Liver (tissue), 9 donors: ENCODE measurements around the gene PTPRD. TPM values are rescaled to one million over a fixed set of nuclear protein-coding genes. Genes with fewer than 3 reads are reported as not detected.

ENCODE experiments used
- DNase-seq: peaks from one replicate; pipeline ENCODE4 v3.0.0-alpha.2; 2017; ENCODE audit warnings: low spot score
- H3K27ac ChIP-seq, 2 donors: one replicate each; pipeline ENCODE4 v1.7.0; 2013; ENCODE audit warnings: inconsistent platforms in 2 of 2, low read length in 2 of 2, control low read depth in 1 of 2, low read depth in 1 of 2, mild to moderate bottlenecking in 1 of 2
- H3K27me3 ChIP-seq, 4 donors: one replicate each; pipeline versions ENCODE4 v1.6.1 to v1.7.0; 2013; ENCODE audit warnings: low read length in 3 of 4, inconsistent platforms in 1 of 4, mild to moderate bottlenecking in 1 of 4, moderate library complexity in 1 of 4; ENCODE audit not compliant: control insufficient read depth in 4 of 4, insufficient read depth in 4 of 4
- H3K36me3 ChIP-seq, 4 donors: one replicate each; pipeline versions ENCODE4 v1.6.1 to v1.7.0; 2013; ENCODE audit warnings: low read length in 3 of 4, mild to moderate bottlenecking in 3 of 4, low read depth in 1 of 4, moderate library complexity in 1 of 4; ENCODE audit not compliant: control insufficient read depth in 4 of 4, insufficient read depth in 3 of 4
- H3K4me1 ChIP-seq, 4 donors: one replicate each; pipeline versions ENCODE4 v1.6.1 to v1.7.0; 2013; ENCODE audit warnings: low read length in 3 of 4, mild to moderate bottlenecking in 3 of 4, moderate library complexity in 1 of 4; ENCODE audit not compliant: control insufficient read depth in 4 of 4, insufficient read depth in 4 of 4
- H3K4me3 ChIP-seq, 3 donors: one replicate each; pipeline versions ENCODE4 v1.6.1 to v1.7.0; 2013; ENCODE audit warnings: low read length in 3 of 3, control low read depth in 1 of 3, low read depth in 1 of 3, mild to moderate bottlenecking in 1 of 3
- H3K9ac ChIP-seq, 2 donors: one replicate each; pipeline ENCODE4 v1.7.0; 2013; ENCODE audit warnings: low read length in 2 of 2, mild to moderate bottlenecking in 2 of 2, moderate library complexity in 2 of 2, control low read depth in 1 of 2, low read depth in 1 of 2
- H3K9me3 ChIP-seq, 4 donors: one replicate each; pipeline versions ENCODE4 v1.6.1 to v1.7.0; 2013; ENCODE audit warnings: low read length in 3 of 4; ENCODE audit not compliant: control insufficient read depth in 4 of 4
- ATF3 ChIP-seq: IDR thresholded peaks from 2 replicates; pipeline ENCODE4 v1.6.1; 2016; ENCODE audit warnings: antibody characterized with exemption
- CTCF ChIP-seq: fragments of 150-350 bp; IDR thresholded peaks from 2 replicates; pipeline ENCODE4 v1.5.1; 2017; ENCODE audit warnings: improper control_type of control experiment, low read depth, low read length; ENCODE audit not compliant: missing input control
- EGR1 ChIP-seq, 2 donors: IDR thresholded peaks; 2 replicates each; pipeline ENCODE4 v1.6.1; 2016 to 2018; ENCODE audit warnings: antibody characterized with exemption in 2 of 2, low read depth in 2 of 2
- FOXA2 ChIP-seq: IDR thresholded peaks from 2 replicates; pipeline ENCODE4 v1.6.1; 2016; ENCODE audit warnings: antibody characterized with exemption
- GABPA ChIP-seq, 2 donors: IDR thresholded peaks in 1 of 2; conservative IDR thresholded peaks in 1 of 2; 2 replicates each; pipeline ENCODE4 v1.6.1; 2016; ENCODE audit warnings: antibody characterized with exemption in 2 of 2, mild to moderate bottlenecking in 1 of 2, moderate library complexity in 1 of 2
- HNF4A ChIP-seq, 2 donors: conservative IDR thresholded peaks; 2 replicates each; pipeline ENCODE4 v1.6.1; 2016; ENCODE audit warnings: antibody characterized with exemption in 2 of 2, mild to moderate bottlenecking in 2 of 2
- HNF4G ChIP-seq: IDR thresholded peaks from 2 replicates; pipeline ENCODE4 v1.6.1; 2016; ENCODE audit warnings: antibody characterized with exemption
- JUND ChIP-seq, 2 donors: IDR thresholded peaks; 2 replicates each; pipeline ENCODE4 v1.6.1; 2016; ENCODE audit warnings: antibody characterized with exemption in 2 of 2
- MAX ChIP-seq: IDR thresholded peaks from 2 replicates; pipeline ENCODE4 v1.6.1; 2016; ENCODE audit warnings: antibody characterized with exemption
- NR2F2 ChIP-seq: IDR thresholded peaks from 2 replicates; pipeline ENCODE4 v1.6.1; 2016; ENCODE audit warnings: antibody characterized with exemption
- RAD21 ChIP-seq, 2 donors: IDR thresholded peaks; 2 replicates each; pipeline ENCODE4 v1.6.1; 2016; ENCODE audit warnings: antibody characterized with exemption in 2 of 2, mild to moderate bottlenecking in 2 of 2
- REST ChIP-seq: IDR thresholded peaks from 2 replicates; pipeline ENCODE4 v1.6.1; 2016; ENCODE audit warnings: antibody characterized with exemption, mild to moderate bottlenecking
- RXRA ChIP-seq, 2 donors: IDR thresholded peaks; 2 replicates each; pipeline ENCODE4 v1.6.1; 2017 to 2018; ENCODE audit warnings: antibody characterized with exemption in 2 of 2, mild to moderate bottlenecking in 1 of 2
- SP1 ChIP-seq: IDR thresholded peaks from 2 replicates; pipeline ENCODE4 v1.6.1; 2018; ENCODE audit warnings: antibody characterized with exemption, mild to moderate bottlenecking
- TAF1 ChIP-seq: conservative IDR thresholded peaks from 2 replicates; pipeline ENCODE4 v1.6.1; 2016; ENCODE audit warnings: antibody characterized with exemption, mild to moderate bottlenecking
- ZBTB33 ChIP-seq: IDR thresholded peaks from 2 replicates; pipeline ENCODE4 v1.6.1; 2016; ENCODE audit warnings: antibody characterized with exemption
- WGBS: extraction: QIAGEN DNeasy Blood & Tissue Kit; methylation state at CpG from one replicate; pipeline ENCODE4 v1.1.7; 2013; 5-methylcytosine and 5-hydroxymethylcytosine counted together
- polyA plus RNA-seq, 2 donors: library from polyadenylated mRNA; stranded (reverse) in 1 of 2; unstranded in 1 of 2; fragments of 200-250 nt in 1 of 2; fragments of >200 nt in 1 of 2; fragmentation: Nextera tagmentation in 1 of 2; extraction: Ambion mirVana in 1 of 2; gene quantifications; one replicate each; pipeline versions ENCODE4 v1.2.1 to v1.2.3, GENCODE V29; 2013 to 2015
- total RNA-seq, 2 donors: library from RNA; depleted of rRNA; stranded (reverse); fragments of >200 nt; gene quantifications; one replicate each; pipeline ENCODE4 v1.2.3, GENCODE V29; 2014
- donor health status: healthy.
- donor health status: healthy.
- donor health status: healthy.
- donor health status: healthy.
- donor health status: healthy.

PTPRD gene
- total and polyA plus RNA-seq, 4 donors = 0.78 to 34.2 (median 4.7) TPM

GRCh38 chr9:10062629-10063395, 550.0 kb downstream of the PTPRD start:
- no peak overlapping the region for H3K27ac ChIP-seq
- TF ChIP-seq RAD21 (IDR thresholded peaks at IDR 0.05) (no peak), JUND (IDR thresholded peaks at IDR 0.05) (no peak)
- DNase-seq = no peak
- no peaks in the 10 kb centered on the region for H3K4me1 ChIP-seq
- WGBS = 58% methylated on average over 3 of the region's 3 CpGs
- no peaks in the 10 kb centered on the region for H3K27me3 ChIP-seq
- no peaks in the 10 kb centered on the region for H3K9me3 ChIP-seq
- H3K36me3 ChIP-seq = no peaks in the 10 kb centered on the region
- no peak overlapping the region for H3K9ac ChIP-seq
- H3K4me3 ChIP-seq = no peak overlapping the region

- TF ChIP-seq RXRA (IDR thresholded peaks at IDR 0.05) (no peak), ATF3 (no peak), NR2F2 (no peak), GABPA (IDR thresholded peaks at IDR 0.05 in 1 of 2, conservative IDR thresholded peaks at IDR 0.05 in 1 of 2) (no peak), EGR1 (IDR thresholded peaks at IDR 0.05; ENCODE audit: low read depth in 2 of 2) (no peak), HNF4G (no peak), SP1 (no peak), RAD21 (IDR thresholded peaks at IDR 0.05) (no peak), CTCF (no peak), FOXA2 (no peak), TAF1 (no peak), MAX (no peak)
- no peak overlapping the region for H3K9ac ChIP-seq
- no peaks in the 10 kb centered on the region for H3K4me1 ChIP-seq
- DNase-seq = no peak
- no peaks in the 10 kb centered on the region for H3K9me3 ChIP-seq
- H3K4me3 ChIP-seq = no peak overlapping the region
- 68% methylated on average over 3 of the region's 3 CpGs for WGBS
- H3K36me3 ChIP-seq = no peaks in the 10 kb centered on the region
- no peaks in the 10 kb centered on the region for H3K27me3 ChIP-seq
- no peak overlapping the region for H3K27ac ChIP-seq
Measured at GRCh38 chr9:10059044-10059443, 553.8 kb downstream of the PTPRD start.

- Histone ChIP-seq H3K36me3 (no peaks in the 10 kb centered on the region), H3K9me3 (no peaks in the 10 kb centered on the region), H3K4me3 (no peak overlapping the region), H3K27ac (no peak overlapping the region), H3K27me3 (no peaks in the 10 kb centered on the region), H3K9ac (no peak overlapping the region), H3K4me1 (no peaks in the 10 kb centered on the region)
- 94% methylated on average over 6 of the region's 6 CpGs for WGBS
- DNase-seq = no peak
- no peak for TF ChIP-seq REST
- no peak for TF ChIP-seq TAF1
- TF ChIP-seq HNF4A (conservative IDR thresholded peaks at IDR 0.05) = no peak
- TF ChIP-seq MAX = no peak
- TF ChIP-seq HNF4G = no peak
- no peak for TF ChIP-seq RXRA (IDR thresholded peaks at IDR 0.05)
- TF ChIP-seq JUND (IDR thresholded peaks at IDR 0.05) = no peak
- TF ChIP-seq ZBTB33 = no peak
- no peak for TF ChIP-seq SP1
- no peak for TF ChIP-seq CTCF
- TF ChIP-seq RAD21 (IDR thresholded peaks at IDR 0.05) = no peak
Measured at GRCh38 chr9:10055886-10056395, 556.9 kb downstream of the PTPRD start.
